Activated naive CD8-positive, alpha-beta T cell (primary cell): ENCODE results near the gene BPIFB3.

Experiments used
- H3K27ac Mint-ChIP-seq: one replicate; pipeline ENCODE4 v1.8.0; 2021; ENCODE audit warnings: mixed read lengths
- H3K27me3 Mint-ChIP-seq: one replicate; pipeline ENCODE4 v1.8.0; 2021; ENCODE audit warnings: mixed read lengths
- H3K36me3 Mint-ChIP-seq: one replicate; pipeline ENCODE4 v1.8.0; 2021; ENCODE audit warnings: mixed read lengths
- H3K4me1 Mint-ChIP-seq: one replicate; pipeline ENCODE4 v1.8.0; 2021; ENCODE audit warnings: low read depth, mixed read lengths
- H3K4me3 Mint-ChIP-seq: one replicate; pipeline ENCODE4 v1.8.0; 2021; ENCODE audit warnings: mild to moderate bottlenecking, mixed read lengths
- H3K9me3 Mint-ChIP-seq: one replicate; pipeline ENCODE4 v1.8.0; 2021; ENCODE audit warnings: low read depth, mixed read lengths

BPIFB3 gene

DNA sequence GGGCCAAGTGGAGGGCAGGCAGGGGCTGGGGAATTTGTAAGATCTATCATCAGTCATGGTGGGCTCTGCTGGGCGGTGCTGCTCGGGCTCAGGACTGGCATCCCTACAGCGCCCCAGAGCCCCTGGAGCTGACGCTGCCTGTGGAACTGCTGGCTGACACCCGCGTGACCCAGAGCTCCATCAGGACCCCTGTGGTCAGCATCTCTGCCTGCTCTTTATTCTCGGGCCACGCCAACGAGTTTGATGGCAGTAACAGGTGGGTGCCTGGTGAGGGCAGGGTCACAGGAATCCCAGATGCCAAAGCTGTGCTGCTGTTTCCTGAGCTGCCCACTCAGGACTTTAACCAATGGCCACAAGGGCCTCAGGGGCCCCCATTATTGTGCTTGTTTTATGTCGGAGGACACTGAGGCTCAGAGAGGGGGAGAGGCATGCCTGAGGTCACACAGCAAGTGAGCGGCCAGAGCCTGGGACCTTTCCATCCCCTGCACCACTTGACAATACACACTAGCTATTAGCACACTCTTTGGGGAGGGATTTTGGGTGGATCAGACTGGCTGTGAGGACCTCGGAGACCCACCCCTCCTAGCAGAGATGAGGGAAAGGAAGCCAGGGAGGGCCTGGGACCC lies 39.9 kb upstream of the BPIFB3 start:
- H3K4me1 Mint-ChIP-seq: peaks cover 3% of the 10 kb centered on the region
- H3K9me3 Mint-ChIP-seq: no peaks in the 10 kb centered on the region
- no peaks in the 10 kb centered on the region for H3K27me3 Mint-ChIP-seq
- H3K27ac Mint-ChIP-seq: no peak overlapping the region
- no peak overlapping the region for H3K4me3 Mint-ChIP-seq
- no peaks in the 10 kb centered on the region for H3K36me3 Mint-ChIP-seq

DNA sequence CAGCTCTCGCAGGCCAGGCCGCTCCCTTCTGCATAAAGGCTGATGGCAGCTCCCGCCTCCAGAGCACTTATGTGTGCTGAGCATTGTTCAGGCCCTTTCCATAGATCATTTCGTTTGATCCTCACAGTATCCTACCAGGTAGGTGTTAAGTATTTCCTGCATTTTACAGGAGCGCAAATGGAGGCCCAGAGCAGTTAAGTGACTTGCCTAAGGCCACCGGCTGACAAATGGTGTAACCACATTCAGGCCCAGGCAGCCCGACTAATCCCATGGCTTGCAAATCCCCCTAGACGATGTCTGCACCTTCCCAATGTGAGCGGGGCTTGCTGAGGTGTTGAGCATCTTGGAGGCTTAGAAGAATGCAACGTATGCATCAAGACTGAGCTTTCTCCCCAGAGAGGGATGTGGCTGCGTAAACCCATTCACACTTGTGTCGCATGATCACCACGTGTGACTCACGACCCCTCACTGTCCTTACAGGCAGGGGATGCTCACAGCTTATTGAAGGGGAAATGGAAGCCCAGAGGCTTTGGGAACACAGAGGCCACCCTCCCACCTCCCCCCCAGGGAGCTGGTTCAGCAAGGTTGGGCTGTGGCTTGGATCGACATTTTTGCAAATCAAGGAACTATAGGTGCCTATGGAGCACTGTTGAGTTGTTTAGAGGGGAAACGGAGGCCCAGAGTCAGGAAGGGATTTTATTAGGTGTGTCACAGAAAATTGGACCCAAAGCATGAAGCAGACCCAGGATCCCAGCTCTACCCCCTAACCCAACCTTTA lies 39.2 kb upstream of the BPIFB3 start:
- Mint-ChIP-seq H3K27ac (no peak overlapping the region), H3K4me1 (peaks cover 3% of the 10 kb centered on the region), H3K36me3 (no peaks in the 10 kb centered on the region), H3K27me3 (no peaks in the 10 kb centered on the region), H3K9me3 (no peaks in the 10 kb centered on the region), H3K4me3 (no peak overlapping the region)

DNA sequence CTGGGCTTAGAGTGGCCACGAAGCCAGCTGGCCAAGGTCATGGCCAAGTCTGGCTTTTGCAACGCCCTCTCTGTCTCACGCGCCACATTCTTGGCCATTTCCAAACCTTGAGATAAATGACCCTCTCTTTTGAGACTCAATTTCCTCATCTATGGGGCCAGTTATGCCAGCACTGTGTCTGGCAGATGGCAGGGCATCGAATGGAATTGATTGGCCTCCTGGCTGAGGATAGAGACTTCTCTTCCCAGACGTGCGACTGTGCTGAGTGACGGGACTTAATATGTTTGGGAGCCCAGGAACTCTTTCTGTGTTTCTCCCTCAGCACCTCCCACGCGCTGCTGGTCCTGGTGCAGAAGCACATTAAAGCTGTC lies 38.6 kb upstream of the BPIFB3 start:
- Mint-ChIP-seq H3K36me3 (no peaks in the 10 kb centered on the region), H3K4me1 (peaks cover 3% of the 10 kb centered on the region), H3K9me3 (no peaks in the 10 kb centered on the region), H3K4me3 (no peak overlapping the region), H3K27ac (no peak overlapping the region), H3K27me3 (no peaks in the 10 kb centered on the region)

DNA sequence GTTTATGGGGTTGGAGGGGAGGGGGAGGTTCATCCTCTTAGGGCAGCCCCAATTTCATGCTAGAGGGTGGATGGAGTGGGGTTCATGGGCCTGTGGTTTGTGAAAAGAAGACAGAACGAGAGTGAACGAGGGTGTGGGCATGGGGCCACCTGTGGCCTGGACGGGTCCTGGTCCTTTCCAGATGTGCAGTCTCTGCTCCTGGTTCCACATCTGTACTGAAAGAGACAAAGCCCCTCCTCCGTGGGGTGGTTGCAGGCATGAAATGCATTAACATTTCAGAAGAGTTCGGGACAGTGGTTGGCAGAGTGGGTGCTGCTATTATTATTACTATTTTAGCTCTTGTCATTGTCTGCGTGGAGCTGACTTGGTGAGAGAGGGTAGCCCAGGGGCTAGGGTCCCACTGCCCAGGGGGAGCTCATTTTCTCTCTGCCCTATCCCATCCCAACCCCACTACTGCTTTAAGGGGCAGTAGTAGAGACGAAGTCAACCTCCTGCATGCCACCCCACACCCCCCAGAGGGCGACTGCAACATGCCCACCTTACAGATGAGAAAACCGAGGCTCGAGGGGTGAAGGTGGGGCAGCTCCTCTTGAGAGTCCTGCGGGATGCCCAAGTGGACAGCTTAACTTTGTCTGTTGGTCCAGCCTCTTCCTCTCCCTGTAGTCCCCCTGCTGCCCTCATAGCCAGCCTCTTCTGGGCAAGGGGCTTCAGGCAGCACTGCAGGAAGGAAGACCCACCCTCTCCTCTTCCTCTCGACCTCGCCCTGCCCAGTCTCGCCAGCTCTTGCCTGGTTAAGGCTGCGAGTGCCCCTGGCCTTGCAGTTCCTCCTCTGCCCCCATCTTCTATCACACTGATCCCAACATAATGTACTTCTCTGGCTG lies 37.8 kb upstream of the BPIFB3 start:
- no peak overlapping the region for H3K27ac Mint-ChIP-seq
- no peaks in the 10 kb centered on the region for H3K27me3 Mint-ChIP-seq
- H3K36me3 Mint-ChIP-seq: no peaks in the 10 kb centered on the region
- H3K4me3 Mint-ChIP-seq: no peak overlapping the region
- H3K9me3 Mint-ChIP-seq: no peaks in the 10 kb centered on the region
- peaks cover 3% of the 10 kb centered on the region for H3K4me1 Mint-ChIP-seq

DNA sequence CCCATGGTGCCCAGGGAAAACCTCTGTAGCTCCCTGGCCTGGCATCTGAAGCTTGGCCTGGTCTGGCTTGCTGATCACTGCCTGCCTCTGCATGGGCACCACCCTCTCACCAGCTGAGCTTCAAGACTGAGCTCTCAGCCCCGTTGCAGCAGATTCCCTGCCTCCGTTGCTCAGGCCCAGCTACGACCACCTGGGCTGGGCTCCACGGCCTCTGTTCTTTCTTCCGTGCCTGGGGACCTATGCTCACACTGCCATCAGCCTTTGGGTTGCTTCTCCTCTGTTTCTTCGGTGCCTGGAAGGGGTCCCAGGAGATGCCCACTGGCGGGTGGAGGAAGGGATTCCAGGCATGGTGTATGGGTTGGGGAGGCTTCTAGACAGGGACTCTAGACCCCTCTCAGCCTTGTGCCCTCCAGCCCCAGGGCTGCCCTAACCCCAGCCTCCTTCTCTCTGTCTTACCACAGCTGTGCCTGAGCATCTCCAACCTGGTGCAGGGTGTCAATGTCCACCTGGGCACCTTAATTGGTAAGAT lies 37.1 kb upstream of the BPIFB3 start:
- Mint-ChIP-seq H3K36me3 (no peaks in the 10 kb centered on the region), H3K4me3 (no peak overlapping the region), H3K27ac (no peak overlapping the region)

DNA sequence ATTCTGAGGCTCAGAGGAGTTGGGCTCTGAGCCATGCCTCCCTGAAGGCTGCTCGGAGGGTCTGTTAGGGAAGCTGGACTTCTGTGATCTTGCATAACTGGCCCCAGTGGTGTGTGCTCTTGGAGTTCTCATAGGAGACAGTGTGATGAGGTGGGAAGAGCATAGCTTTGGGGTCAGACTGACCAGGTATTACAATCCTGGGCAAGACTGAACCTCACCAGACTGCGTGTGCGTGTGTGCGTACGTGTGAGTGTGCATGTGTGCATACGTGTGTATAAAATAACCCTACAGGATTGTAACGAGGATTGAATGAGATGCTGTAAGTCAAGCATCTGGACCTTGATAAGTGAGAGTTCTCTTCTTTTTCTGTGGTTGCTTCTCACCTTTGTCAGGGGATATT lies 36.2 kb upstream of the BPIFB3 start:
- Mint-ChIP-seq H3K4me3 (no peak overlapping the region), H3K9me3 (no peaks in the 10 kb centered on the region), H3K36me3 (no peaks in the 10 kb centered on the region), H3K27ac (no peak overlapping the region), H3K27me3 (no peaks in the 10 kb centered on the region), H3K4me1 (peaks cover 3% of the 10 kb centered on the region)

More for the DNA sequence above, 37.1 kb upstream of the BPIFB3 start:
- no peaks in the 10 kb centered on the region for H3K9me3 Mint-ChIP-seq
- no peaks in the 10 kb centered on the region for H3K27me3 Mint-ChIP-seq
- peaks cover 3% of the 10 kb centered on the region for H3K4me1 Mint-ChIP-seq

DNA sequence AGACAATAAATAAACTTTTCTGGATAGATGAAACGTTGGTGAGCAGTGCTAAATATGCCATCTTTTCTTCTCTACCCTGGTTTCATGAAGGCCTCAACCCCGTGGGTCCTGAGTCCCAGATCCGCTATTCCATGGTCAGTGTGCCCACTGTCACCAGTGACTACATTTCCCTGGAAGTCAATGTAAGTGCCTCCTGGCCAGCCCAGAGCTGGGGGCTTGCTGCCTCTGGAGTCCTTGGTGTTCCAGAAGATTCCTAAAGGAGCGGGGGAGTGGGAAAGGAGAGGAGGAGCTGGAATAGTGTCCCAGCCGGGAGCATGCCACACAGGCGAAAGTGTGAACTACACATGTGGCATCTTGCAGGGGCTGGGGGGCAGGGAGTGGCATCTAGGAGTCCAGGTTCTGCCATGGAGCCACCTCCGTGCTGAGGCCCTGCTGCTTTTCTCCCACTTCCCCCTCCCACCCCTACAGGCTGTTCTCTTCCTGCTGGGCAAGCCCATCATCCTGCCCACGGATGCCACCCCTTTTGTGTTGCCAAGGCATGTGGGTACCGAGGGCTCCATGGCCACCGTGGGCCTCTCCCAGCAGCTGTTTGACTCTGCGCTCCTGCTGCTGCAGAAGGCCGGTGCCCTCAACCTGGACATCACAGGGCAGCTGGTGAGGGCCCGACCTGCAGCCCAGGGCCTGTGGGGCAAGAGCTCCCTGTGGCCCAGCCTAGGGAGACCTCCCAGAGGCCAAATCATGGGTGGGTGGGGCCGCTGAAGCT lies 35.4 kb upstream of the BPIFB3 start:
- Mint-ChIP-seq H3K27ac (no peak overlapping the region), H3K36me3 (no peaks in the 10 kb centered on the region), H3K9me3 (no peaks in the 10 kb centered on the region), H3K4me3 (no peak overlapping the region), H3K4me1 (peaks cover 3% of the 10 kb centered on the region), H3K27me3 (no peaks in the 10 kb centered on the region)

DNA sequence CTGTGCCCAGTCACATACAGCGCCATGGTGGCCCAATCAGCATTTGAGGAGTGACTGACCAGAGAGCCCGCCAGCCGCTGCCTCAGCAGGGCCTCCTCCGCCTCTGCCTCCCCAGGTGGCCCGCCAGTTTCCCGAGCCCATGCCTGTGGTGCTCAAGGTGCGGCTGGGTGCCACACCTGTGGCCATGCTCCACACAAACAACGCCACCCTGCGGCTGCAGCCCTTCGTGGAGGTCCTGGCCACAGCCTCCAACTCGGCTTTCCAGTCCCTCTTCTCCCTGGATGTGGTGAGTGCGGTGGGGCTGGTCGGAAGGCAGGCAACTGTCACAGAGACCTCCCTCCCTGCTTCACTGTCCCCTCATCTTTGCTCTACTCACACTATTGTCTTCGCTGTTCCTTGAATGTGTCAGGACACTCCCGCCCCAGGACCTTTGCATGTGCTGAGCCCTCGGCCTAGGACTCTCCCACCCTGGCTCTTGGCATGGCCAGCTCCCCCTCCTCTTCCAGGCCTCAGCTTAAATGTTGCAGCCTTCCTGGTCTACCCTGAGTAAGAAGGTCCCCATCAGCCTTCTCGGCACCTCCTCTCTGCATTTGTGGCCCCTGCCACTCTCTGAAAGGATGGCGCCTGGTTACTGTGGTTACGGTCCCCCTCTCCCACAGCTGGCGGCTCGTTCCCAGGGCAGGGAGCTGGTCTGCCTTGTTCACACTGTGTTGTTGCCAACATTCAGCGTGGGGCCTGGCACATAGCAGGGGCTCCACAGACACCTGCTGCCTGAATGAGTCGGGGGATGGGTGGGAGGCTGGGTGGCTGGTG lies 34.0 kb upstream of the BPIFB3 start:
- no peaks in the 10 kb centered on the region for H3K27me3 Mint-ChIP-seq
- H3K27ac Mint-ChIP-seq: no peak overlapping the region
- no peaks in the 10 kb centered on the region for H3K9me3 Mint-ChIP-seq
- H3K4me1 Mint-ChIP-seq: peaks cover 3% of the 10 kb centered on the region
- H3K4me3 Mint-ChIP-seq: no peak overlapping the region
- H3K36me3 Mint-ChIP-seq: no peaks in the 10 kb centered on the region

DNA sequence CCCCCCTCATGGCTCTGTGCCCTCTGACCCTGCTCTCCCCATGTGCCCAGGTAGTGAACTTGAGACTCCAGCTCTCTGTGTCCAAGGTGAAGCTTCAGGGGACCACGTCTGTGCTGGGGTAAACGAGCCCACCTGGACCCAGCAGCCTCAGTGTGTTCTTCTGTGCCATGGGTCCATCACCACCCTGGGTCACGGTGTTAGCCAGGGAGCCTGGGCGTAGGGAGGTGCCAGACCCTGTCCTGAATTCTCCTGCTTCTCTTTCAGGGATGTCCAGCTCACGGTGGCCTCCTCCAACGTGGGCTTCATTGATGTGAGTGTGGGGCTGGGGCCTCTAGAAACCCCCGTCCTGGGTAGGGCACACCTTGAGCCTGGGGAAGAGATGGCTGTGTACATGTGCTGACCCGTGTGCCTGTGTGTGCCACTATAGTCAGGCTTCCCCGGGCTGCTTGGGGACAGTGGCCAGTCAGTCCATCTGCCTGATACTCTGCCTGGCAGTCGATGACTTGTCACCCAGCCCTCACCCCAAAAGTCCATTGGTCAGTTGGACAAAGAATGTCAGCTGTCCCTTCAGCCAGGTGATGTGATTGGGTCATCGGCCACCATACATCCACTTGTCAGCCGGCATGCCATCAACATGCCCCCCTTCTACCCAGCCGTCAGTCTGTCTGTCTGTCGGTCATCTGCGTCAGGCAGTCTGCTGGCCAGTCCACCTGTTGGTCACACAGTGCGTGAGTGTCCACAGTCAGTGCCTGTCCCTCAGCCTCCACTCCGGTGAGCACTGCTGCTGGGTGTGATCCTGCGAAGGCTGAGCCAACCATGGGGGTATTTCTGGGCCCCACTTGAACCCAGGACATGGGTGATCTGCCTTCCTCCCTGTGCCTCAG lies 33.2 kb upstream of the BPIFB3 start:
- Mint-ChIP-seq H3K27ac (no peak overlapping the region), H3K9me3 (no peaks in the 10 kb centered on the region), H3K4me3 (no peak overlapping the region), H3K36me3 (no peaks in the 10 kb centered on the region), H3K27me3 (no peaks in the 10 kb centered on the region), H3K4me1 (peaks cover 2% of the 10 kb centered on the region)

DNA sequence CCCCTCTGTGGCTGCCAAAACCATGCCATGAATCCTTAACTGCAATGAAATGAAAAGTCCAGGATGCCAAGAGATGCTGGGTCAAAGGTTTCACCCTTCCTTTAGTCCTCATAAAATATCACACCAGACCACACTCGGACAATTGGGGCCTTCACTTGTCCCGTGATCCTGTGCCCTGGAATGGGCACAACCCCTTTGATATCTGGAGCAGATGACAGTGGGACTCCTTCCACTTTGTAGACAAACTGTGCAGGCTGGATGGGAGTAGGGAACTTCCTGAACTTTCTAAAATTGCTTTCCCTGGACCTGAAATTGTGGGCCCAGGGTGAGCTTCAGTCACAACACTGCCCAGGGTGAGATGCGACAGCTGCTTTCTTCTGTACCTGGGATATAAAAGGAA lies 31.8 kb upstream of the BPIFB3 start:
- Mint-ChIP-seq H3K27ac (no peak overlapping the region), H3K4me3 (no peak overlapping the region), H3K9me3 (no peaks in the 10 kb centered on the region), H3K4me1 (no peaks in the 10 kb centered on the region), H3K36me3 (no peaks in the 10 kb centered on the region), H3K27me3 (no peaks in the 10 kb centered on the region)

DNA sequence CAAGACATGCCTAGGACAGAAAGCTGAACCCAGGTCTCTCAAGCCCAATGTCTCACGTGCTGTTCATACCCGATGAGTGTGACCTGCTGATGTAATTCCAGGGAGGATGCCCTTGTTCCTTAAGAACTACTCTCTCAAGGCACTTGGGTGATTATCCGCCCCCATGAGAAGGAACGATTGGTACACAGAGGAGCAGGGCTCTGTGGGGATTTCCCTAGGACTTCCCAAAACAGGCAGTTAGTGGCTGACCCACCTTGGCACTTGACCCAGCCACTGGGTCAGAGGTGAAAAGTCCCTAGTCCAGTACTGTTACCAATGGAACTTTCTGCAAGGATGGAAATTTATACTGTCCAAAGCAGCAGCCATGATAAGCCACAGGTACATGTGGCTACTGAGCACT lies 31.4 kb upstream of the BPIFB3 start:
- Mint-ChIP-seq H3K9me3 (no peaks in the 10 kb centered on the region), H3K27me3 (no peaks in the 10 kb centered on the region), H3K4me1 (no peaks in the 10 kb centered on the region), H3K4me3 (no peak overlapping the region), H3K27ac (no peak overlapping the region), H3K36me3 (no peaks in the 10 kb centered on the region)

DNA sequence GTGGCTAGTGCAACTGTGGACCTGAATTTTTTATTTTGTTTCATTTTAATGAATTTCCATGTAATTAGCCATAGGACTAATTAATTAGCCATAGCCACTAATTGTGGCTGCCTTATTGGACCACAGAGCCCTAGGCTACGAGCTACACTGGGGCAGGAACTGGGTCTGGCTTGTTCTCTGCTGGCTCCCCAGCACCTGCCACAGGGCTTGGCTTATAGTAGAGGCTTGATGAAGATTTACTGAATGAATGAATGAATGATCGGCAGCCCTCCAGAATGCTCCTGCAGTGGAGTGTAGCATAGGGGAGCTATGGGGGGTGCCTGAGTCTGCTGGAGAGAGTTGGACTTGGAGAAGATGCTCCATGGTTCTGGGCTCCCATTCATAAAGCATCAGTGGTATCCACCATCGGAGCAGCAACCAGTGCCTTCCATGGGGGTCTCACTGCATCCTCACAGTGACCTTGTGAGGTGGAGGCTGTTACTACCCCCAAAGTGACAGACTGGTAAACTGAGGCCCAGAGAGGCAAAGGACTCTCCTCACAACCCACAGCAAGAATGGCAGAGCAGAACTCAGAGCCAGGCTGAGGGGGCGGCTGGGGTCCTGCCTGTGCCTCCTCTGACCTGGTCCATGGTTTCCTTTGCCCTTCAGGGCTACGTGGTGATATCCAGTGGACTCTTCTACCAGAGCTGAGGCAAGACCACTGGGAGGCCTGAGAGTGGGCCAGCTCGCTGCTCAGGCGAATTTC lies 30.8 kb upstream of the BPIFB3 start:
- H3K27ac Mint-ChIP-seq: no peak overlapping the region
- H3K27me3 Mint-ChIP-seq: no peaks in the 10 kb centered on the region
- H3K9me3 Mint-ChIP-seq: no peaks in the 10 kb centered on the region
- no peak overlapping the region for H3K4me3 Mint-ChIP-seq
- no peaks in the 10 kb centered on the region for H3K36me3 Mint-ChIP-seq
- H3K4me1 Mint-ChIP-seq: no peaks in the 10 kb centered on the region
